ENCODE results near the gene COTL1.

GRCh38 chr16:84629580-84629979, 11.7 kb upstream of the COTL1 start:
- TF ChIP-seq EZH2 (optimal IDR thresholded peaks at IDR 0.05; ENCODE audit: low read depth, low read length) = no peak
- no peak for TF ChIP-seq CTCF (IDR thresholded peaks at IDR 0.05; ENCODE audit: low read length)
- no peak for TF ChIP-seq EZH2phosphoT487 (IDR thresholded peaks at IDR 0.05; ENCODE audit: low read length)
